A673 (cell line): ENCODE data around the gene GIN1. TPM values are rescaled to one million over a fixed set of nuclear protein-coding genes. Genes with fewer than 3 reads are reported as not detected.

Experiments
- BruUV-seq: library from RNA; stranded (reverse); fragments of 400-500 nt; replicated peaks from 2 replicates; lab custom pipeline; 2021; lab: Mats Ljungman, UMichigan
- CTCF ChIA-PET: fragments of 300-600 bp; sonication (Branson Sonifier 250); formaldehyde crosslinking; loops from one replicate; lab custom pipeline; 2022; ENCODE audit warnings: antibody characterized with exemption; lab: Charles Lee
- POLR2A ChIA-PET: fragments of 300-600 bp; sonication (Branson Sonifier 250); formaldehyde crosslinking; loops from one replicate; lab custom pipeline; 2022; ENCODE audit warnings: antibody characterized with exemption; ENCODE audit not compliant: low non-redundant PET; lab: Charles Lee
- DNase-seq: peaks from one replicate; pipeline ENCODE4 v3.0.0-alpha.2; 2015; ENCODE audit warnings: low spot score
- H3K27ac ChIP-seq: fragments of 200-600 bp; sonication (generic); 2 replicates; pipeline ENCODE4 v1.5.1; 2016; ENCODE audit warnings: mixed run types, low read depth, mild to moderate bottlenecking, mixed read lengths, antibody characterized with exemption, low read length; ENCODE audit not compliant: poor library complexity, severe bottlenecking
- H3K27me3 ChIP-seq: fragments of 200-600 bp; sonication (generic); replicated peaks from 2 replicates; pipeline ENCODE4 v1.6.1; 2017; ENCODE audit warnings: mixed run types, low read depth, mild to moderate bottlenecking, mixed read lengths, antibody characterized with exemption, low read length; ENCODE audit not compliant: insufficient read depth, poor library complexity
- H3K36me3 ChIP-seq: fragments of 200-600 bp; sonication (generic); 2 replicates; pipeline ENCODE4 v1.6.1; 2016; ENCODE audit warnings: mixed run types, mild to moderate bottlenecking, mixed read lengths, antibody characterized with exemption, low read length; ENCODE audit not compliant: insufficient read depth, poor library complexity, severe bottlenecking
- H3K4me1 ChIP-seq: fragments of 200-600 bp; sonication (generic); 2 replicates; pipeline ENCODE4 v1.6.1; 2017; ENCODE audit warnings: mixed run types, mild to moderate bottlenecking, mixed read lengths, antibody characterized with exemption, low read length; ENCODE audit not compliant: insufficient read depth, poor library complexity, severe bottlenecking
- H3K4me3 ChIP-seq: fragments of 200-600 bp; sonication (generic); 2 replicates; pipeline ENCODE4 v1.5.1; 2016; ENCODE audit warnings: low read depth, mixed run types, mild to moderate bottlenecking, mixed read lengths, low read length; ENCODE audit not compliant: poor library complexity, severe bottlenecking
- H3K9me3 ChIP-seq: fragments of 200-600 bp; sonication (generic); 2 replicates; pipeline ENCODE4 v1.6.1; 2016; ENCODE audit warnings: mixed run types, low read depth, mild to moderate bottlenecking, mixed read lengths, antibody characterized with exemption, low read length; ENCODE audit not compliant: poor library complexity, severe bottlenecking
- EZH2 ChIP-seq: fragments of 200-600 bp; sonication (generic); IDR thresholded peaks from 2 replicates; pipeline ENCODE4 v1.6.1; 2017; ENCODE audit warnings: borderline replicate concordance, low read depth, mild to moderate bottlenecking, mixed read lengths, antibody characterized with exemption, low read length; ENCODE audit not compliant: poor library complexity, severe bottlenecking
- intact Hi-C: fragments of 100-400 bp; cut with micrococcal nuclease; formaldehyde crosslinking; loops from one replicate; pipeline ENCODE4 v1.10.0; 2022; ENCODE audit not compliant: unreplicated experiment
- total RNA-seq: library from RNA; stranded (reverse); gene quantifications from 2 replicates; pipeline ENCODE4 v1.2.3, GENCODE V29; 2021
- TF ChIP-seq, protein P1 (sequence below): fragments of 300-800, 200-600 bp; sonication (generic); conservative IDR thresholded peaks from 2 replicates; pipeline ENCODE4 v1.5.1; 2017; ENCODE audit warnings: low read depth, mild to moderate bottlenecking, antibody characterized with exemption, low read length, moderate library complexity, mixed read lengths

GIN1 gene
- total RNA-seq, 1 experiment from 2014 or later = 12.5 TPM

DNA sequence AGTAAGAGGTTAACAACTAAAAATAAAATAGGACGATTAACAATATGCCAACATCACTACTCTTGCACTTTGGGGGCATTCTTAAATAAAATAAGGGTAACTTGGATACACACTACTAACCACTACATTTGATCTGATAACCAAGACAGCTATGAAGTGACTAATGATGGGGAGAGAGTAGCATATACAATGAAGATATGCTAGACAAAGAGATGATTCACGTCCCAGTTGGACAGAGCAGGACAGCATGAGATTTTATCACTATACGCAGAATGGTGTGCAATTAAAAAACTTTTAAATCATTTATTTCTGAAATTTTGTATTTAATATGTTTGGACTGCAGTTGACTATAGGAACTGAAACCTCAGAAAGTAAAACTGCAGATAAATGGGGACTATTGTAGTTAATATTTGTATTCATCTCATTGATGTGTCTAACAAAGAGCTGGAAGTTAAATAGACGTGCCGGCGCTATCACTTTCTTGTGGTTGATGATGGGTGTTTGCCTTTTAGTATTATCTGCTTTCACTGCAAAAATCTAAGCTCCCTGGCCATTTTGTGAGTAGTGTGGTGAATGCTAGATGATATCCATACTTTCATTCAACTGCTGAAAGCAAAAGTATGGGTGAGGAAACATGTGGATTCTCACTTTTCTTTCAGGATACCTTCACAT, 18.7 kb downstream of the GIN1 start:
- BruUV-seq = no TSS peak
- TF ChIP-seq EZH2 = no peak
- TF ChIP-seq, protein P1, sequence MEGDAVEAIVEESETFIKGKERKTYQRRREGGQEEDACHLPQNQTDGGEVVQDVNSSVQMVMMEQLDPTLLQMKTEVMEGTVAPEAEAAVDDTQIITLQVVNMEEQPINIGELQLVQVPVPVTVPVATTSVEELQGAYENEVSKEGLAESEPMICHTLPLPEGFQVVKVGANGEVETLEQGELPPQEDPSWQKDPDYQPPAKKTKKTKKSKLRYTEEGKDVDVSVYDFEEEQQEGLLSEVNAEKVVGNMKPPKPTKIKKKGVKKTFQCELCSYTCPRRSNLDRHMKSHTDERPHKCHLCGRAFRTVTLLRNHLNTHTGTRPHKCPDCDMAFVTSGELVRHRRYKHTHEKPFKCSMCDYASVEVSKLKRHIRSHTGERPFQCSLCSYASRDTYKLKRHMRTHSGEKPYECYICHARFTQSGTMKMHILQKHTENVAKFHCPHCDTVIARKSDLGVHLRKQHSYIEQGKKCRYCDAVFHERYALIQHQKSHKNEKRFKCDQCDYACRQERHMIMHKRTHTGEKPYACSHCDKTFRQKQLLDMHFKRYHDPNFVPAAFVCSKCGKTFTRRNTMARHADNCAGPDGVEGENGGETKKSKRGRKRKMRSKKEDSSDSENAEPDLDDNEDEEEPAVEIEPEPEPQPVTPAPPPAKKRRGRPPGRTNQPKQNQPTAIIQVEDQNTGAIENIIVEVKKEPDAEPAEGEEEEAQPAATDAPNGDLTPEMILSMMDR = no peak
- no peak for DNase-seq
- POLR2A ChIA-PET = no interaction called here
- Histone ChIP-seq H3K36me3 (no peaks in the 10 kb centered on the region), H3K4me1 (no peaks in the 10 kb centered on the region), H3K27me3 (no peaks in the 10 kb centered on the region), H3K27ac (no peak overlapping the region), H3K4me3 (no peak overlapping the region), H3K9me3 (no peaks in the 10 kb centered on the region)
- intact Hi-C loops = no loop called here
- CTCF ChIA-PET = no interaction called here

DNA sequence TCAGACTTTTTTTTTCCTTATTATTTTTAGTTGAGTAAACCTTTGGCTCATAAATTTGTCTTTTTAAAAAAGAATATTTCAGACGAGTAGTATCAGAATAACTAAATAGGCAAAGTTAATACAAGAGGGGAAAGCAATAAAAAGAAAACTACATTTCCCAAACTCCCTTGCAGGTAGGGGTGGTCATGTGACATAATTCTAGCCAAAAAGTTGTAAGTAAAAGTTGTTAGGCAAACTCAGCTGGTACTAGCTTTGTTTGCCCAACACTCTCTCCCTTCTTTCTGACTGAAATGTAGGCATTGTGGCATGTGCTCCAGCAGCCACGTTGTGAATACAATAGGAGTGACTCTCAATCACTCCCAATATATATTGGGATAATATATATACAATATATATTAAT, 20.9 kb downstream of the GIN1 start:
- no peaks in the 10 kb centered on the region for H3K36me3 ChIP-seq
- ChIA-PET CTCF (no interaction called here), POLR2A (no interaction called here)
- intact Hi-C loops = no loop called here
- DNase-seq = peak; percentile 9
- no TSS peak for BruUV-seq
- TF ChIP-seq EZH2 = no peak
- TF ChIP-seq, protein P1 = no peak
- no peaks in the 10 kb centered on the region for H3K4me1 ChIP-seq
- no peak overlapping the region for H3K4me3 ChIP-seq
- H3K27me3 ChIP-seq = no peaks in the 10 kb centered on the region
- H3K9me3 ChIP-seq = no peaks in the 10 kb centered on the region
- H3K27ac ChIP-seq = no peak overlapping the region

DNA sequence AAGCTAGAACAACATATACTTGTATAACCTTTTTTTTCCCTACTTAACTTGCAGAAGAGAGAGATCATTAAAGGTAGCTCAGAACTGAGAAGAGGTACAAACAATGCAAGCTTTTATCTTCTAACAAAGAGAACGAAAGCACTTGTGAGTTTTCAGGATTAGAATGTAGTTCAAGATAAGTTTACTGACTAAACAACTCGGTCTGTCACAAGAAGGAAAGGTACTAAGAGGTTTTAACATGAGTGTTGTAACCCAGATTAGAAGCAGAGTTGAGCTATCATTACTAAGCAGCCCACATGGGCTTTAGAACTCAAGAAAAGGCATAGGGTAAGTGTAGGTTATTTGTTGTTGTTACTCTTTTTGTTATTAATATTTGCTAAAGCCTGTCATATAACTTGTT, 25.2 kb downstream of the GIN1 start:
- Histone ChIP-seq H3K27me3 (no peaks in the 10 kb centered on the region), H3K27ac (no peak overlapping the region), H3K4me3 (no peak overlapping the region), H3K9me3 (no peaks in the 10 kb centered on the region), H3K36me3 (no peaks in the 10 kb centered on the region), H3K4me1 (no peaks in the 10 kb centered on the region)
- intact Hi-C loops = no loop called here
- ChIA-PET POLR2A (no interaction called here), CTCF (no interaction called here)
- BruUV-seq = no TSS peak
- TF ChIP-seq EZH2 = no peak
- TF ChIP-seq, protein P1 = no peak
- DNase-seq = no peak
